NCI-H2171 treated with DMSO at 0.1 percent for 48 hours (cell line): ENCODE measurements around the gene LCE1E.

Source experiments
- DNase-seq: peaks from one replicate; lab custom pipeline; 2025; lab: John Stamatoyannopoulos, UW

The LCE1E gene

GRCh38 chr1:152786077-152786476 lies at the start of gene LCE1E:
LCE1E (plus strand) TSS chr1:152786257; CDS start chr1:152787300, 1,043 bp downstream.
- DNase-seq = no peak

GRCh38 chr1:152737997-152738396 lies 48.1 kb upstream of the LCE1E start:
- no peak for DNase-seq

- no peak for DNase-seq
Measured at GRCh38 chr1:152739841-152740240, 46.2 kb upstream of the LCE1E start.

GRCh38 chr1:152741656-152742055 lies 44.4 kb upstream of the LCE1E start:
- DNase-seq = no peak

- DNase-seq = no peak
Measured at GRCh38 chr1:152743371-152744145, 42.5 kb upstream of the LCE1E start.

GRCh38 chr1:152745289-152745704 lies 40.8 kb upstream of the LCE1E start:
- peak; percentile 3 for DNase-seq

- no peak for DNase-seq
Measured at GRCh38 chr1:152745765-152746444, 40.2 kb upstream of the LCE1E start.

GRCh38 chr1:152747831-152748230 lies 38.2 kb upstream of the LCE1E start:
- DNase-seq = no peak

- DNase-seq = no peak
Measured at GRCh38 chr1:152752225-152752624, 33.8 kb upstream of the LCE1E start.

GRCh38 chr1:152753586-152753985 lies 32.5 kb upstream of the LCE1E start:
- DNase-seq = no peak

- DNase-seq = no peak
Measured at GRCh38 chr1:152756872-152757271, 29.2 kb upstream of the LCE1E start.

- DNase-seq = no peak
Measured at GRCh38 chr1:152757747-152758146, 28.3 kb upstream of the LCE1E start, which contains the start of gene KPRP. KPRP (plus strand) TSS chr1:152758025; CDS start chr1:152759589, 1,564 bp downstream.

GRCh38 chr1:152758636-152759035 lies 27.4 kb upstream of the LCE1E start:
- DNase-seq = no peak

- no peak for DNase-seq
Measured at GRCh38 chr1:152759453-152760173, 26.4 kb upstream of the LCE1E start.

GRCh38 chr1:152760551-152761190 lies 25.4 kb upstream of the LCE1E start:
- no peak for DNase-seq

- no peak for DNase-seq
Measured at GRCh38 chr1:152761609-152762213, 24.3 kb upstream of the LCE1E start.

GRCh38 chr1:152768847-152769533 lies 17.1 kb upstream of the LCE1E start:
- DNase-seq = no peak

GRCh38 chr1:152770411-152770810 lies 15.6 kb upstream of the LCE1E start:
- no peak for DNase-seq

- DNase-seq = no peak
Measured at GRCh38 chr1:152774875-152775274, 11.2 kb upstream of the LCE1E start, which contains the start of gene LCE1F. LCE1F (plus strand) TSS chr1:152775140; CDS start chr1:152776372, 1,232 bp downstream.

GRCh38 chr1:152776361-152776760 lies 9.7 kb upstream of the LCE1E start:
- no peak for DNase-seq
